NCI-H1092 treated with DMSO at 0.1 percent for 48 hours (cell line): ENCODE results near the gene FAM228A.
"Not testable (repeated sequence)": the region's sequence is repeated elsewhere in the genome, so short reads cannot be mapped to it uniquely, and the experiment has no call there.

ENCODE experiments used
- DNase-seq: peaks from one replicate; lab custom pipeline; 2025; lab: John Stamatoyannopoulos, UW

The FAM228A gene

GRCh38 chr2:24174851-24175277 is at the start of gene FAM228A:
TSS of gene FAM228A (plus strand) at chr2:24175053. CDS start at chr2:24175481, 428 bp downstream.
- no peak for DNase-seq

GRCh38 chr2:24125956-24126355 is 48.9 kb upstream of the FAM228A start:
- no peak for DNase-seq

GRCh38 chr2:24132543-24132942 is 42.3 kb upstream of the FAM228A start:
- DNase-seq, result no peak

GRCh38 chr2:24140305-24140704 is 34.5 kb upstream of the FAM228A start:
- not testable (repeated sequence) for DNase-seq

DNA sequence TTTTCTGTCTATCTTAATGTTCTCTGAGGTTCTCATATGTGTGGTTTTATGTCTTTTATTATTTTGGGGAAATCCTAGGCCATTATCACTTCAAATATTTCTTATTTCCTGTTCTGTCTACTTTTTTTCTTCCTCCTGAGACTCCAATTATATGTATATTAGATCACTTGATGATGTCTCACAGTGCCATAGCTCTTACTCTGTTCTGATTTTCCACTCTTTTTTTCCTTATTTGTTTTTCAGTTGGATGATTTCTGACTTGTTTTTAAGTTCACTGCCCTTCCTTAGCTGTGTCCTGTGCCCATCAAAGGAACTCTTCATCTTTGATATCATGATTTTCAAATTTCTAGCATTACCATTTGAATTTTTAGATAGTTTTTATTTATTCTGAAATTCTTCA is 27.5 kb upstream of the FAM228A start:
- DNase-seq, result no peak

GRCh38 chr2:24152413-24153197 is 22.2 kb upstream of the FAM228A start:
- no peak for DNase-seq

GRCh38 chr2:24153478-24153877 is 21.4 kb upstream of the FAM228A start:
- no peak for DNase-seq

- DNase-seq, result no peak
These were observed 16.7 kb upstream of the FAM228A start for GRCh38 chr2:24158131-24158530.

- no peak for DNase-seq
These were observed 15.1 kb upstream of the FAM228A start for GRCh38 chr2:24159708-24160107.

- no peak for DNase-seq
These were observed 14.1 kb upstream of the FAM228A start for GRCh38 chr2:24160761-24161160.

DNA sequence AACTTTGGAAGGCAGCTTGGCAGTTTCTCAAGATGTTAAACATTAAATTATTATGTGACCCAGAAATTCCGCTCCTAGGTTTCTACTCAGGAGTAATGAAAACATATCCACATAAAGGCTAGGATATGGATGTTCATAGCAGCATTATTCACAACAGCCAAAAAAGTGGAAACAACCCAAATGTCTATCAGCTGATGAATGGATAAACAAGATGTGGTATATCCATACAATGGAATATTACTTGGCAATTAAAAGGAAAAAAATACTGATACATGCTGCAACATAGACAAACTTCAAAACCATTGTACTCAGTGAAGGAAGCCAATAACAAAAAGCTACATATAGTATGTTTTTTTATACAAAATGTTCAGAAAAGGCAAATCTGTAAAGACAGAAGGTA is 12.4 kb upstream of the FAM228A start:
- DNase-seq, result no peak

GRCh38 chr2:24163186-24163585 is 11.7 kb upstream of the FAM228A start:
- no peak for DNase-seq

DNA sequence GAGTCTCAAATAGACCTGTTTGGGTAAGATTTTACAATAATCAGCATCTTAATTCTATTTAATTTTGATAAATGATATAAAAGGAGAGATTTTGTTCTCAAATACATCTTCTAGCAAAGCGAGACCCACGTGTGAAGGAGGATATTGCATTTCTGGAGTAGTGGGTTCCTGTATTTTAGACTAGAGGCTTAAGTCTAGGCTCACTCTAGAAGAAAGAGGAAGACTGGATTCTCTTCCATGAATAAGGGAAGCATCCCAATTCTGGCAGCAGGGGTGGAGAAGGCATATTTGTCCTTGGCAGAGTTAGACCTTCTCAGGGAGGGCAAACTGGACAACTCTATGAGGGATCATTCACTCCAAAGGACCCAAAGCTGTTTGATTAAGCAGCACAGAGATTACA is 11.3 kb upstream of the FAM228A start:
- no peak for DNase-seq

- peak; percentile 3 for DNase-seq
These were observed 10.4 kb upstream of the FAM228A start for GRCh38 chr2:24164416-24164973.

- no peak for DNase-seq
These were observed 5.8 kb upstream of the FAM228A start for GRCh38 chr2:24169023-24169422.

DNA sequence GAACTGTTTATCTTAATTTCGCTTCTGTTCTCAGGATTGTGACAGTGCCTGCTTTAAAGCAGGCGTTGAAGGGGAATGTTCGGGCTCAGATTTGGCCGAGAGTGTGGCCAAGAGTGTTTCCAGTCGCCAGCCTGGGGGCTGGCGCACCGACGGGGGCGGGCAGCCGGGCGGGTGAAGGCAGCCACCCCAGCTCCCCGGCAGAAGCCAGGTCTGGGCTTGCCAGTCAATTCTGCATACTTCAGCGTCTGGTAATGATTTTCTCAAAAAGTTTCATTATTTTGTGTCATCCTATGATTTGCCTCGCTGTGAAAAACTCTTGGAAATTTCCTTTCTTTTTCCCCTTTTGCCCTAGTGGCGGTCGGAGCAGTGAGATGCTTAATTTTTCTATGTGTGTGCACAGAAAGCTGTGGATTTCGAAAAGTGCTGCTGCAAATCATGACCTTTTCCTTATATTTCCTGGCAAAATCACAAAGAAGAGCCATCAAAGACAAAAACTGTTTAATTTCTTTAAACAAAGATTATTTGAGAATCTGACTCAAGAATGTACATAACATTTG is 856 bp downstream of the FAM228A start:
- no peak for DNase-seq

- DNase-seq, result no peak
These were observed 1.5 kb downstream of the FAM228A start for GRCh38 chr2:24176326-24176725.

GRCh38 chr2:24179683-24180082 is 4.8 kb downstream of the FAM228A start:
- DNase-seq, result no peak

- DNase-seq, result no peak
These were observed 7.0 kb downstream of the FAM228A start for GRCh38 chr2:24181849-24182248.

DNA sequence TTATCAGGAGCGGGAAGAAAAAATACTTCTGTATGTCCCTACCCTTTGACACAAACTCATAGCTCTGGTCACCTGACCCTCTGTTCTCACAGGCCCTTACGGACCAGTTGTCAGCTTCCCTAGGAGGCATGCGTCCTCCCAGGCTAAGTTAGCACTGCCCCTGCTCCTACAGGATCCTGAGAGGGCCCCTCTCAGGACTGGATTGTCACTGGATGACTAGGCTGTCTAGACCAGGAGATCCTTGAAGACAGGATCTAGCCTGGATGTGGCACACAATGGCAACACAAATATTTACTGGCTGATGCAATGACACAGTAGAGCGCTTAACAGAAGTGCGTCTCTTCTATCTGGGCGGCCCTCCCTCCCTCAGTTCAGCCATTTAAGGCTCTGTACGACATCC is 7.7 kb downstream of the FAM228A start:
- DNase-seq, result no peak

DNA sequence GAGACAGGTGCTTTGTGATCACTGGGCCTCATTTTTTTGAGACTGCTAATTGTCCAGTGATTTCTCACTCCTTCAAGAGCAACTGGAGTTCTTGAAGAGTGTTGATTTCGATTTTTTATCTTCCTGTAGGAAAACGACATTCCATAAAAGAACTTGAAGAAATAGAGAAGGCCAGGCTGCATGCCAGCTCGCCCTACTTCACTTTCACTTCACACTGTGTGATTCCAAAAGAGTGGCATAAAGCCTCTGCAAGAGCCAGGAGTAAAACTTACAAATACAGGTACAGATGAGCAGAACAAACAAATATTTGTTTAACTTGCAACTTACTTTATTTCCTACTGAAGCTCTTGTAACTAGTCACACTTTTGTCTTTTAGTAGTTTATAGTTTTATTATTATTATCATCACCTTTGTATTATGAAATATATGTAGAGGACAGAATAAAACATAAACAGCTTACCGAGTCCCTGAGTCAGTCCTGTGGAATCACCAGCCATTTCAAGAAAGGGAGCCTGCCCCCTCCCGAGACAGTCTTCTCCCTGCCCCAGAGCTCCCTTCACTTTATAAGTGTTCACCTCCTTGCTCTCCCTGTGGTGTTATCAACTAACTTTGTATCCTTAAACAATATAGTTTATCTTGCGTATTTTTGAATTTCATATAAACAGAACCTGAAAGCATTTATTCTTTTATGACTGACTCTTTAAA is 8.7 kb downstream of the FAM228A start:
- no peak for DNase-seq

GRCh38 chr2:24189551-24189950 is 14.7 kb downstream of the FAM228A start:
- no peak for DNase-seq

GRCh38 chr2:24190503-24190902 is 15.7 kb downstream of the FAM228A start:
- no peak for DNase-seq
